ENCODE data around the gene RALBP1. TPM values are rescaled to one million over a fixed set of nuclear protein-coding genes. Genes with fewer than 3 reads are reported as not detected.

Gene RALBP1
- total and polyA plus RNA-seq, 2 of the 8 experiments (the other 6 are each of a cell fraction or from before 2014, with no cell fraction given): 40.3 to 67.8 TPM

DNA sequence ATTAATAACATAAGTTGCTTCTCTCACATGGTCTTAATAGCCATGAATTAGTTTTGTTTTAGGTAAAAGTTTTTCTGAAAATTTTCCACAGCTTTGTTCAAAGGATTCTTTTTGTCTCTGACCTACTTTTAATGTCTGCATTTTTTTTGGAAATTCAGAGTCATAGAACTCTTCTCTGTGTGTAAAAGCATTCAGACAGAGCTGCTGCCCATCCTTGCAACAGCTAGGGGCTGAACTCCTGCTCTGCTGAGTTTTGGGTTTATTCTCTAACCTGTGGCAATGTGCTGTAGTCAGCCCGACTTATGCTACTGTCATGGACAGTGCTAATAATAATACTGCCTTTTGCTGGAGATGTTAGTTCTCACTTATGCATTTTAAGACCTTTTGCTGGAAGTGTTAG lies 44.1 kb downstream of the RALBP1 start:
- WGBS, 2 experiments (ENCODE audit: extremely low coverage in 1 of 2, insufficient coverage in 1 of 2, insufficient read length in 1 of 2, insufficient replicate concordance in 2 of 2, low coverage in 1 of 2, low lambda C conversion rate in 2 of 2, missing lambda C conversion rate in 1 of 2): 94% methylated on average over 1 of the region's 1 CpG; no CpG with 5 or more reads in 1 of the 2 experiments
- H3K4me2 ChIP-seq (ENCODE audit: insufficient read depth in 1 of 2, low read depth in 2 of 2, low read length in 2 of 2): no peak overlapping the region
- no peak overlapping the region for H3K9ac ChIP-seq (replicated peaks in 1 of 4; ENCODE audit: extremely low read depth in 1 of 4, low read depth in 3 of 4, low read length in 3 of 4)
- no peaks in the 10 kb centered on the region for H3K27me3 ChIP-seq (replicated peaks in 1 of 4; ENCODE audit: control insufficient read depth in 3 of 4, extremely low read depth in 1 of 4, insufficient read depth in 3 of 4, low read length in 3 of 4)
- no peak overlapping the region for H3K23ac ChIP-seq (ENCODE audit: insufficient read length)
- CTCF ChIA-PET (ENCODE audit: partially characterized antibody): no interaction called here
- POLR2A ChIA-PET (ENCODE audit: partially characterized antibody): no interaction called here
- no peak overlapping the region for H2AFZ ChIP-seq (ENCODE audit: low read length)
- peaks cover 0 to 2% of the 10 kb centered on the region in 2 experiments for H4K20me1 ChIP-seq (replicated peaks in 1 of 2; ENCODE audit: control insufficient read depth in 1 of 2, insufficient read depth in 2 of 2, low read length in 2 of 2)
- no peak overlapping the region for H3K4ac ChIP-seq (replicated peaks; ENCODE audit: insufficient read length, low read depth, low read length)
- H3K36me3 ChIP-seq (ENCODE audit: control insufficient read depth in 2 of 4, insufficient read depth in 4 of 4, low read length in 3 of 4): peaks cover 3 to 9% (median 8%) of the 10 kb centered on the region in 4 experiments
- H2BK15ac ChIP-seq (ENCODE audit: low read length): no peak overlapping the region
- H4K5ac ChIP-seq (ENCODE audit: insufficient read length, low read depth, low read length): no peak overlapping the region
- H3K9me3 ChIP-seq (ENCODE audit: insufficient read depth in 2 of 2, low read depth in 1 of 2, low read length in 1 of 2): no peaks in the 10 kb centered on the region
- no peak overlapping the region for H3K27ac ChIP-seq (ENCODE audit: low read depth, low read length)
- no peaks in the 10 kb centered on the region for H3K79me1 ChIP-seq (ENCODE audit: low read depth, low read length)
- no peak overlapping the region for H3K56ac ChIP-seq (replicated peaks; ENCODE audit: insufficient read length, low read depth, low read length)
- no peaks in the 10 kb centered on the region for H3K23me2 ChIP-seq (ENCODE audit: low read depth, low read length)
- no peak overlapping the region for H2BK120ac ChIP-seq (replicated peaks; ENCODE audit: low read depth, low read length)
- no peak overlapping the region for H2BK20ac ChIP-seq (ENCODE audit: low read length)
- no peak overlapping the region for H2BK5ac ChIP-seq (ENCODE audit: low read depth, low read length)
- H3K14ac ChIP-seq (ENCODE audit: insufficient read length): no peak overlapping the region
- H3K79me2 ChIP-seq (ENCODE audit: control insufficient read depth in 1 of 2, insufficient read depth in 2 of 2, low read length in 2 of 2): no peaks in the 10 kb centered on the region
- no peak overlapping the region for H4K91ac ChIP-seq (replicated peaks; ENCODE audit: insufficient read length, low read length)
- H2AK5ac ChIP-seq (ENCODE audit: low read depth, low read length): no peak overlapping the region
- no peak overlapping the region for H2BK12ac ChIP-seq (ENCODE audit: low read depth, low read length)
- no peak for DNase-seq (ENCODE audit: low read depth in 1 of 2, low spot score in 2 of 2)
- H4K8ac ChIP-seq (ENCODE audit: extremely low read depth, insufficient read depth, low read length): no peak overlapping the region
- H3K18ac ChIP-seq (ENCODE audit: extremely low read depth, low read length): no peak overlapping the region
- no peak overlapping the region for H3K4me3 ChIP-seq (ENCODE audit: extremely low read depth in 1 of 4, insufficient read depth in 2 of 4, low read depth in 3 of 4, low read length in 4 of 4)
- H3K4me1 ChIP-seq (replicated peaks in 1 of 4; ENCODE audit: control insufficient read depth in 3 of 4, insufficient read depth in 4 of 4, low read length in 3 of 4): no peaks in the 10 kb centered on the region
- FAIRE-seq: no peak
- TF ChIP-seq KDM5A (IDR thresholded peaks at IDR 0.05; ENCODE audit: low read length) (no peak), SP4 (IDR thresholded peaks at IDR 0.05; ENCODE audit: low read length) (no peak), EGR1 (IDR thresholded peaks at IDR 0.05; ENCODE audit: borderline replicate concordance, low read depth, low read length) (no peak), SP1 (IDR thresholded peaks at IDR 0.05; ENCODE audit: low read depth, low read length) (no peak), TAF7 (optimal IDR thresholded peaks at IDR 0.05; ENCODE audit: borderline replicate concordance, low read depth, low read length) (no peak), NANOG (IDR thresholded peaks at IDR 0.05; ENCODE audit: insufficient read depth, low read depth, low read length, poor library complexity, severe bottlenecking) (no peak), BACH1 (IDR thresholded peaks at IDR 0.05; ENCODE audit: low read length) (no peak), YY1 (IDR thresholded peaks at IDR 0.05; ENCODE audit: low read depth, low read length) (no peak), RFX5 (IDR thresholded peaks at IDR 0.05; ENCODE audit: borderline replicate concordance, low read depth, low read length) (no peak), SIX5 (IDR thresholded peaks at IDR 0.05; ENCODE audit: low read depth, low read length) (no peak), MAFK (IDR thresholded peaks at IDR 0.05; ENCODE audit: low read depth, low read length) (no peak), RAD21 (IDR thresholded peaks at IDR 0.05 in 1 of 2, conservative IDR thresholded peaks at IDR 0.05 in 1 of 2; ENCODE audit: low read depth in 2 of 2, low read length in 2 of 2) (no peak), FOSL1 (IDR thresholded peaks at IDR 0.05; ENCODE audit: insufficient read depth, low read depth, low read length) (no peak)

Measured in H1 (cell line).